ENCODE data around the gene OTOF. TPM values are rescaled to one million over a fixed set of nuclear protein-coding genes. Genes with fewer than 3 reads are reported as not detected.
A peak's percentile ranks its signal among the peaks of the same experiment; 100 is the strongest.

The OTOF gene
- total and polyA plus RNA-seq, 9 donors, result under 0.01 to 0.37 (median 0.17) TPM; not detected in 2

GRCh38 chr2:26456440-26457250, 21.3 kb downstream of the OTOF start:
- WGBS, 3 donors, result 92 to 96% (median 94%) methylated on average over 10 of the region's 10 CpGs
- intact Hi-C loops (cut with DNase I), result no loop called here
- no peak overlapping the region for H3K4me3 ChIP-seq

GRCh38 chr2:26455670-26456439, 22.1 kb downstream of the OTOF start:
- DNase-seq, result peak in 2 of 5 donors; percentile 12 to 24
- intact Hi-C loops (cut with DNase I), result no loop called here
- H3K4me3 ChIP-seq, result no peak overlapping the region
- H3K4me1 ChIP-seq (ENCODE audit: insufficient read depth), result no peaks in the 10 kb centered on the region
- TF ChIP-seq EP300 (IDR thresholded peaks at IDR 0.05) (no peak), POLR2A (IDR thresholded peaks at IDR 0.05) (no peak)
- TF ChIP-seq, protein P1, sequence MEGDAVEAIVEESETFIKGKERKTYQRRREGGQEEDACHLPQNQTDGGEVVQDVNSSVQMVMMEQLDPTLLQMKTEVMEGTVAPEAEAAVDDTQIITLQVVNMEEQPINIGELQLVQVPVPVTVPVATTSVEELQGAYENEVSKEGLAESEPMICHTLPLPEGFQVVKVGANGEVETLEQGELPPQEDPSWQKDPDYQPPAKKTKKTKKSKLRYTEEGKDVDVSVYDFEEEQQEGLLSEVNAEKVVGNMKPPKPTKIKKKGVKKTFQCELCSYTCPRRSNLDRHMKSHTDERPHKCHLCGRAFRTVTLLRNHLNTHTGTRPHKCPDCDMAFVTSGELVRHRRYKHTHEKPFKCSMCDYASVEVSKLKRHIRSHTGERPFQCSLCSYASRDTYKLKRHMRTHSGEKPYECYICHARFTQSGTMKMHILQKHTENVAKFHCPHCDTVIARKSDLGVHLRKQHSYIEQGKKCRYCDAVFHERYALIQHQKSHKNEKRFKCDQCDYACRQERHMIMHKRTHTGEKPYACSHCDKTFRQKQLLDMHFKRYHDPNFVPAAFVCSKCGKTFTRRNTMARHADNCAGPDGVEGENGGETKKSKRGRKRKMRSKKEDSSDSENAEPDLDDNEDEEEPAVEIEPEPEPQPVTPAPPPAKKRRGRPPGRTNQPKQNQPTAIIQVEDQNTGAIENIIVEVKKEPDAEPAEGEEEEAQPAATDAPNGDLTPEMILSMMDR (IDR thresholded peaks at IDR 0.05), result no peak
- no peaks in the 10 kb centered on the region for H3K27me3 ChIP-seq
- no peaks in the 10 kb centered on the region for H3K36me3 ChIP-seq
- no peak overlapping the region for H3K27ac ChIP-seq
- H3K9me3 ChIP-seq, result no peaks in the 10 kb centered on the region
- 82 to 83% (median 83%) methylated on average over 17 to 18 of the region's 18 CpGs for WGBS, 3 donors

More at GRCh38 chr2:26456440-26457250, 21.3 kb downstream of the OTOF start:
- H3K27ac ChIP-seq, result no peak overlapping the region
- no peaks in the 10 kb centered on the region for H3K9me3 ChIP-seq
- H3K4me1 ChIP-seq (ENCODE audit: insufficient read depth), result no peaks in the 10 kb centered on the region
- TF ChIP-seq, protein P1 (IDR thresholded peaks at IDR 0.05), result no peak
- TF ChIP-seq EP300 (IDR thresholded peaks at IDR 0.05) (no peak), POLR2A (IDR thresholded peaks at IDR 0.05) (no peak)
- peak in 1 of 5 donors; percentile 22 for DNase-seq
- H3K36me3 ChIP-seq, result no peaks in the 10 kb centered on the region
- no peaks in the 10 kb centered on the region for H3K27me3 ChIP-seq

GRCh38 chr2:26455037-26455669, 22.8 kb downstream of the OTOF start:
- DNase-seq, result no peak

DNA sequence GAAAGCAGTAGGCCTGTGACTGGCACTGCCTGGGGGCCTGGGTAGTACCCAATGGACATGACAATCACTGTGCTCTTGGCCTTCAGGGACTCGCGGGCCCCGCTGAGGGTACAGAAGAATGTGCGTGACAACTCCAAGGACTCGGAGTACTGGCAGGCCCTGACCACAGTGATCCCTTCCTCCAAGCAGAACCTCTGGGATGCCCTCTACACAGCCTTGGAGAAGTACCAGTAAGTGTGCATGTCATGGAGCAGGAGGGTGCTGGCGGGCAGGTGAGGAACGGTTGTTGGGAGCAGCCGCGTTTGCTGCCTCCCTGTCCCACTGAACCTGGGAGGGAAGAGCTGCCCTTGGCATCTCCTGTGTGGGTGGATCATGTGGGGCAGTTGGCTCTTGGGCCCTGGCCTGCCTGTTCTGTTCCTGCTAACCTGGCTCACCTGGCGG, 23.3 kb downstream of the OTOF start:
- Histone ChIP-seq H3K4me3 (no peak overlapping the region), H3K9me3 (no peaks in the 10 kb centered on the region), H3K27me3 (no peaks in the 10 kb centered on the region), H3K4me1 (ENCODE audit: insufficient read depth) (no peaks in the 10 kb centered on the region), H3K27ac (no peak overlapping the region), H3K36me3 (no peaks in the 10 kb centered on the region)
- intact Hi-C loops (cut with DNase I), result no loop called here
- TF ChIP-seq EP300 (IDR thresholded peaks at IDR 0.05) (no peak), POLR2A (IDR thresholded peaks at IDR 0.05) (no peak)
- TF ChIP-seq, protein P1 (IDR thresholded peaks at IDR 0.05), result no peak
- WGBS, 3 donors, result 91 to 95% (median 92%) methylated on average over 10 of the region's 10 CpGs
- DNase-seq, result no peak

More at GRCh38 chr2:26455037-26455669, 22.8 kb downstream of the OTOF start:
- no peak overlapping the region for H3K27ac ChIP-seq
- H3K4me3 ChIP-seq, result no peak overlapping the region
- no peaks in the 10 kb centered on the region for H3K4me1 ChIP-seq (ENCODE audit: insufficient read depth)
- WGBS, 3 donors, result 76 to 79% (median 77%) methylated on average over 11 of the region's 11 CpGs
- intact Hi-C loops (cut with DNase I), result no loop called here
- no peaks in the 10 kb centered on the region for H3K36me3 ChIP-seq
- TF ChIP-seq EP300 (IDR thresholded peaks at IDR 0.05) (no peak), POLR2A (IDR thresholded peaks at IDR 0.05) (no peak)
- TF ChIP-seq, protein P1 (IDR thresholded peaks at IDR 0.05), result no peak
- no peaks in the 10 kb centered on the region for H3K27me3 ChIP-seq
- H3K9me3 ChIP-seq, result no peaks in the 10 kb centered on the region
